HG03097 (cell line): ENCODE measurements around the gene SLC46A2.

ENCODE experiments used
- ATAC-seq: cut with Tn5 transposase; IDR thresholded peaks from one replicate; pipeline ENCODE4 v1.9.1; 2021; ENCODE audit not compliant: unreplicated experiment, low FRiP score

Gene SLC46A2

DNA sequence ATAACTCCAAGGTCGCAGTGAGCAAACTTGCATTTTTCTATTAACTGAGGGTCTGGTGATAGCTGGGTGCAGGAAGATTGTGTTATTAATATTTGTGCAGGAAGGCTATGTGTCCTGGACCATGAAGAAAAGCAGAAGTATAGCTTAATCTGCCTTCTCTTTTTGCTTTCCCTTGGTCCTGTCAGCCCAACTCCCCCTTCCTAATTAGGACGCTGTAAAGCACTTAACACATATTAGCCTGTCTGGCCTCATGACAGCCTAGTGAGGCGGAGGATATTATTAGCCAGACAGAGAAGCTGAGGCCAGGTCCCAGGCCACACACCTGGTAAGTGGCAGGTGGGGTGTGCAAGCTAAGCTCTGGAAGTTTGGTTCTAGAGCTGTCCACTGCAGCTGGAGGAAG lies 29.5 kb downstream of the SLC46A2 start:
- no peak for ATAC-seq

DNA sequence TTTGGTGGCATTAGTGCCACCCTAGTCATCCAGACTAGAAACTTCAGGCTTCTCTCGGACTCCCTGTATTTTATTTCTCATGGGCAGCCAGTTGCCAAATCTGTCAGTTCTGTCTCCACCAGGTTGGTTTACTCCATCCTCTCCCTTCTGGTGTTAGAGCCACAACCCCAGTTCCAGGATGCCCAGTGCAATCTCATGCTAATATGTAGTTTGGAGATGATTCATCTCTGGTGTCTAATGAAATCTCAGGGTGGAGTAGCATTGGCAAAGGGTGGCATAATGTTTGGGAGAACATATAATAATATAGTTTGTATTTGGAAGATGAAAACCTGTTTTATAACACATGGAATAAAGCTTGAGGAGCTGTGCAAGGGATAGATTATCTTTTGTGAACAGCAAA lies 30.2 kb downstream of the SLC46A2 start:
- ATAC-seq: no peak

DNA sequence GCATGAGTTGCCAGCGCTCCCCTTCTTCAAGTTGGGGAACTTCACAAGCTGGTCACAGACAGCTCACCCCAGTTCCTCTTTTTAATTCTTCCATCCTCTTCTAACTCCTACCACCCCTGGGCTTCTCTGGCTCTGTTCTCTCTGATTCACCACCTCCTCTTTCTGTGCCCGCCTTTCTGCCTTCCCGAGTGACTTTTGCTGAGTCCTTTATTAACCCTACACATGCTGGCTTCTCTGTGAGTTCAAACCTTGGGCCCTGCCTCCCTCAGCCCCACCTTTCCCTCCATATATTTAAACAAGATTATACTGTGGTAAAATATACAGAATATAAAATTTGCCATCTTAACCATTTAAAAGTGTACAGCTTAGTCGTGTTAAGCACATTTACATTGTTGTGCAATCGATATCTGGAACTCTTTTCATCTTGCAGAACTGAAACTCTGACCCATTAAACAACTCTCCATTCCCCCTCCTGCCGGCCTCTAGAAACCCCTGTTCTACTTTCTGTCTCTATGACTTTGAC lies 32.0 kb downstream of the SLC46A2 start:
- ATAC-seq: no peak

DNA sequence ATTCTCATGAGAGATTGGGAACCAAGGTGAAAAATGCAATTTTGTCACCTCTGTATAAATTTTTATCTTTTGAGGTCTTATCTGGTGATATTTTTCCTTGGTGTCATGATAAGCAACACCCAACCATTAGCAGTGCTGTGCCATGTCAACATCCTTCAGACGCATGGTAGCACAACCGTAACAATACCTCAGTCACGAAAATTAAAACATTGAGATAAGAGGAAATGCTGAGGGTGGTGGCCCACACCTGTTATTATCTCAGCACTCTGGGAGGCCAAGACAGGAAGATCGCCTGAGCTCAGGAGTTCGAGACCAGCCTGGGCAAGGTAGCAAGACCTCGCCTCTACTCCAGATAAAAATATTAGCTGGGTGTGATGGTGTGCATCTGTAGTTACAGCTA lies 32.7 kb downstream of the SLC46A2 start:
- ATAC-seq: no peak

DNA sequence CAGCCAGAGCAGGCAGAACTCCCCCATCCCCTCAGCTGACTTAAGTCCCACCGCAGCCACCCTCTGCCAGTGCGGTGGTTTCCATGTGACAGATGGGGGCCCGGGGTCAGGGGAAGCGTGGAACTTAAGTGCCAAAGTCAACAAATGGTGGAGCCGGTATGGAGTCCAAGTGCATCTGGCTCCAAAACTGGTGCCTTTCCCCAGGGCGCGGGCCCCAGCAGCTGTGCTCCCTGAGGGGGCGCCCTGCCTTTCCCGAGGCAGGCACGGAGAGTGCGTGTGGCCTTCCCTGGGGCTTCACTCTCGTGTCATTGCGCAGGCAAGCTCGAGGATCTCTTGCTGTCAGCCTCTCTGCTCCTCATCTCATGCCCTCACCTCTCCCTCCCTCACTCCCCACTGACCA lies 33.8 kb downstream of the SLC46A2 start:
- ATAC-seq: no peak

DNA sequence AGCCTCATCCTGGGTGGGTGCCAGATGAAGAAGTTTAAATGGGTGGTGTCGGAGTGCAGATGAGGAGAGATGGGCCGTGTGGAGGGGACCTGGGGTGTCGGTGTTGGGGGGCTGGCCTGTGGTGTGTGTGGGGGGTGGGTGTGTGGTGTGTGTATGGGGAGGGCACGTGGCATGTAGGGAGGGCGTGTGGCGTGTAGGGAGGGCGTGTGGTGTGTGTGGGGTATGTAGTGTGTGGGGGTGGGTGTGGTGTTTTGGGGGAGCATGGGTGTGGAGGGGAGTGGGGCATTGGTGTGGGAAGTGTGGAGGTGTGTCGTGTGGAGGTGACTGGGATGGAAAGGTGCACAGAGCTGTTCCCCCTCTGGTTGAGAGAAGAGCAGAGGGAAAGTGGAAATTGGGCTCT lies 34.5 kb downstream of the SLC46A2 start:
- ATAC-seq: no peak

DNA sequence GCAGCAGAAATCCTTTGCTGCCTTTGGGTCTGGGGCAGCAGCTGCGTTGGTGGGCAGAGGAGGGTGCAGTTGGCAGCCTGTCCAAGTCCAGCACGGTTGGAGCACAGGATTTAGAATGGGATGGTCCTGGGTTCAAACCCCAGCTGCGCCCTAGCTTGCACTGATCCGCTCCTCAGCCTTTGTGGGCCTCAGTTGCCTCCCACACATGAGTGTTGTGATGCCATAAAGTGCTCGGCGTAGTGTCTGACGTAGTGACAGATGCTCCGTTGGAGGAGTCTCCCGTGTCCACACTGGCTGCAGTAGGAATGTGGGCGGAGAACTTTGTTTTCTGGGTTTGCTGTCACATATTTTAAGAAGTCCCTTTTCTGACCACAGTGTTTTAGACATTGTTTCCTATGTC lies 36.0 kb downstream of the SLC46A2 start:
- ATAC-seq: no peak

DNA sequence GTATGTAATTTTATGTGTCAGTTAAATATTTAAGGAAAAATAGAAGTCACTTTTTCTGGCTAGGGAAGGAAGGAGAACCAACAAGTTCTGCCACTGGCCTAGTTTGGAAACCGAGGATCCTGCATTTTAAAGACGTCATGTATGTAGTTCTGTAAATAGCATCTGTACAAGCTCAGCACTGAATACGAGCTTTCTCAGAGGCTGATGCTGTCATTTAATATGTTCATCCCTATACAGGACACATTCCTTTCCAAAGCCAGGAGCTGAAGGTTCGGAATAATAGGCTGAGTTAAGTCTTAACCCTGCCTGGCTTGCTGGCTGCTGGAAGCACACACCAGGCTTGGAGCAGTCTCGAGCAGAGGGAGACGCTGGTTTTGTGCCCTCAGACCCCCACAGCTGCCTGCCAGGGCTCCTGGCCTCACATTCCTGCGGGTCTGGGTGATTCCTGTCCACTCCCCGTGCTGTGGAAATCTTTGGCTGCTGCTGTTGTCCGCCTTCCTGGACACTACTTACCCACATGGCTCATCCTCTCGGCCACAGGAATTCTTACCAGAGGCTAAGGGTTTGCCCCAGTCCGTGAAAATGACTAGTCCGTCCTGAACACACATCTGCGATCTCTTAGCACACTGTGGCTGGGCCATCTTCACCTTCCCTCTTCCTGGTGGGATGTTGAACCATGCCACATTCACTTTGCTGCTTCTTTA lies 36.6 kb downstream of the SLC46A2 start:
- no peak for ATAC-seq

DNA sequence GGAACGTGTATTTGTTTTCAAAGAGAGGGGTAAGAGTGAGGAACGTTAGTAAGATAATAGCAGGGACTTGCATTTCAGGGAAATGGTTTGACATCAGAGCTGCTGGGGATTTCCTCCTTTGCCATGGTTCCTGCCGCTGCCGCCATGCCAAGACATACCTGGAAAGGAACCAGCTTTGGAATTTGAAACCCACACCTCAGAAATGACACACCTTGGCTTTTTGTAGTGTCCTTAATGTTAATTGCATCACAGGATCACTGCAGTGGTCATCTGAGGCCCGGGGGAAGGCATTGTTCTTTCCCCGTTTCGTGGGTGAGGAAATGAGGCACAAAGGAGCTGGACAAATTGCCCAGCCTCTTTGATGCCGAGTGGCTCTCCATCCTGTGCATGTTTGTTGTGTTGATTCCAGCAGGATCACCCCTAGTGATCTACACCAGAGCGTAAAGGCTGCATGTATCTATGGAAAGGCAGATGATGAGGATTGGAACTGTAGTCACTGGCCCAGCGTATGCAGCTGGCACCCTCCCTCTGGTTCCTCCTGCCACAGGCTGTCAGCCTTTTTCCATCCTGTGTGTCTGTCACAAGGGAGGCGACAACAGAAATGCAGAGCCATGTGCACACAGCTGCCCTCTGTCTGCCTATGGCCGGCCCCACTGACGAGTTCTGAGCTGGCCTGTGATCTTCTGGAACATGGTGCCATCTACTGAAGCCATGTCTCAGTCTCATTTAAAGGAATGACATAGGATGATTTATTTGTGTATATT lies 37.8 kb downstream of the SLC46A2 start:
- ATAC-seq: no peak

DNA sequence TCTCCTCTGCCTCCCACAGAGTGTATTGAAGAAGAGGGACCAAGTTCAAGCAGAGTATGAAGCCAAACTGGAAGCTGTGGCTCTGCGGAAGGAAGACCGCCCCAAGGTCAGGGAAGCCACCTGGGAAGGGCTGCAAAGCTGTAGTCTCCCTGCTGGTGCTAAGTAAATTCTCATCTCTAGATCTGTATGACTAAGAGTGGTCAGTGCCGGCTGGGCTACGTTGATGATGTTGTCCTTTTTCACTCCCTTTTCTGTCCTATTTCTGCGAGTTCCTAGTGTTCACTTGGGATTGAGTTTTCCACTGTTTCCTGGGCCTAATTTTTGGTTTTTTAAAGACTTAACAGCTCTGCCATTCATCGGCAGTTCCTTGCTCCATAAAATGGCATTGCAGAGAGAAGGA lies 39.8 kb downstream of the SLC46A2 start:
- no peak for ATAC-seq

DNA sequence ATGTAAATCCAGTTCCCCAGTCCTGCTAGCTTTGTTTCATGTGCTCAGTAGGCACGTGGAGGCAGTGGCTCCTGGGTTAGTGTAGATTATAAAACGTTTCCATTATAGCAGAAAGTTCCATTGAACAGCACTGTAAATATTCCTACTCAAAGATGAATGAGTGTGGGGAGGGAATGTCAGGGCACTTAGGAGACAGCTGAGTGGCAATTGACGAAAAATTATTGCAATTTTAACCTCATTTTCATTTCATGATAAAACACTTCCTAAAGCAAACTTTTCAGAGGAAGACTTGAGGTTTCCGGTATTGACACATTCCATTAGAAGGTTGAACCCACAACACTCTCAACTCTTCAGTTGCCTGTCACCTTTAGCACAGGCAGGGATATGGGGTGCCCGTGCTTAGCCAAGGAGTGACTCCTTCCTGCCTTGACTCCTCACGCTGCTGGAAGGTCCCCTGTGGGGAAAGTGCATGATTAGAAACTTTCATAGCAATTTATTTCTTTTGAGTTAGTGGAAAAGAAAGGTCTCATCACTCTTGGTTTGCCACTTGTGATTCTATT lies 41.2 kb downstream of the SLC46A2 start:
- no peak for ATAC-seq

DNA sequence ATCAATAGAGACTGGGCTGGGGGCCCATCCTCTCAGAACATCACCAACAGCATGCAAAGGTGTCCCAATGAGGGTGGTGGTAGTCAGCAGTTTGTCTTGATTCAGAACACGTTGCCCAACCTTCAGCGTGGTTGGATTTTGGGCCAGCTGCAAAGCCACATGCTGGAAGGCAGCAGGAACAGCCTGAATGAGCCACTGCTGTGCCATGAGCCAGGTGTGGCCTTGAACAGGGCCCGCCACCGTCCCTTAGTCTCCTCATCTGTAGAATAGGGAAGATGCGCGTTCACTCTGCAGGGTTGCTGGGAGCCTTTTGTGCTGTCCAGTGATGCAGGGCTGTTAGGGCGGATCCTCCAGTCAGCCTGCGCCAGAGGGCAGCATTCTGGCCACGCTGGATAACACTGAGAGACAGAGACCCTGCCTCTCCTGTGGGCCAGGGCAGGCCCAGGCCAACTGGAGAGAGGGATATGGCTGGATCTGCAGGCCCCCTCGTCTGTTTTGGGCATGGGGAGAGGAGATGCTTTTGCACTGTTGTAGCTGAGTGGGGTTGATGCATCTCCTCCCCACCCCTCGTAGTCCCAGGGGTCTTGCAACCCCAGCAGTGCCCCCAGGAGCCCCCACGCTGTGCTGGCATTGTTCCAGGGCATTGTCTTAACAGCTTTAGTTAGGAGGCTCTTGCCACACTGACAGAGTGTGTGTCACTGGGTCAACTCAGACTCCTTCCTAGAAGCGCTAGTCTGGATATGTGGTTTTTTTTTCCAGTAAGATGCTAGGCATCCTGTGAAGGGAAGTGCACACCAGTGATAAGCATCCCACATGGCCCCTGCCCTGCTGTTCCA lies 42.1 kb downstream of the SLC46A2 start:
- no peak for ATAC-seq

DNA sequence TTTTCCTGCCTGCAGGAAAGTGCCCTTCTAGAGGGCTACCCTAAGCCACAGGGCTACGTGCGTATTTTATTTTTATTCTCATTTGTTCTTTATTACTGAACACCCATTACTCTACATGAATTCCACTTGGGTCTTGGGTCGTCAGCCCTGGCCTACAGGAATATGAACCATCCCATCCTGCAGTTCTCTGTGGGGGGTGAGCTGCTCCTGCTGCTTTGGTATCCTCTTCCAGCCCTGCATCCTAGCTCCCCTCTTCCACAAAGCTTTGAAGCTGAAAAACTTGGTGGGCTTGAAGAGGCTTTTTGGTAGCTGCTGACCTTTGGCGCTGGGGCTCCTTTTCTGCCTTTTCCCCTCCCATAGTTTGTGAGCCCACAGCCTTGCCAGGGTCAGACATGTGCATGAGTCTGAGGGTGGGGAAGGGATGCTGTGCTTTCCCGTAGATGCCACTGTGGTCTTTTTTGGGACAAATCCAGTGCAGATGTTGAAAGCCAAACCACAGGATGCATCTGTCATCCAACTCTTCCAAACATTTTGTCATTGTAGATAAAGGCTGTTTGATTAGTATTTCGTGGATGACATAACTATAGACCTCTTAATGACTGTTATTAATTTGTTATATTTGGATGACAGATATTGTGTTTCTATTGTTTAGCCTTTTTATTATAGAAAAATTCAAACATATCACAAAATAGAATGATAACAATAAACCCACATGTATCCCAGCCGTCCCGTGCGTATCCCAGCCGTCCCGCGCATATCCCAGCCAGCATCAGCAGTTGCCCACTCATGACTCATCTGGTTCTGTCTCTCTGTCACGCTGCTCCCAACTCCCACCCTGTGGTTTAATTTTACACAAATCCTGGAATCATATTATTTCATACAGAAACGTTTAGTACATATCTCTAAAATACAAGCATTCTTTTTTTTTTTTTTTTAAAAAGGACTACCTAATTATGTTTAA lies 43.9 kb downstream of the SLC46A2 start:
- no peak for ATAC-seq

DNA sequence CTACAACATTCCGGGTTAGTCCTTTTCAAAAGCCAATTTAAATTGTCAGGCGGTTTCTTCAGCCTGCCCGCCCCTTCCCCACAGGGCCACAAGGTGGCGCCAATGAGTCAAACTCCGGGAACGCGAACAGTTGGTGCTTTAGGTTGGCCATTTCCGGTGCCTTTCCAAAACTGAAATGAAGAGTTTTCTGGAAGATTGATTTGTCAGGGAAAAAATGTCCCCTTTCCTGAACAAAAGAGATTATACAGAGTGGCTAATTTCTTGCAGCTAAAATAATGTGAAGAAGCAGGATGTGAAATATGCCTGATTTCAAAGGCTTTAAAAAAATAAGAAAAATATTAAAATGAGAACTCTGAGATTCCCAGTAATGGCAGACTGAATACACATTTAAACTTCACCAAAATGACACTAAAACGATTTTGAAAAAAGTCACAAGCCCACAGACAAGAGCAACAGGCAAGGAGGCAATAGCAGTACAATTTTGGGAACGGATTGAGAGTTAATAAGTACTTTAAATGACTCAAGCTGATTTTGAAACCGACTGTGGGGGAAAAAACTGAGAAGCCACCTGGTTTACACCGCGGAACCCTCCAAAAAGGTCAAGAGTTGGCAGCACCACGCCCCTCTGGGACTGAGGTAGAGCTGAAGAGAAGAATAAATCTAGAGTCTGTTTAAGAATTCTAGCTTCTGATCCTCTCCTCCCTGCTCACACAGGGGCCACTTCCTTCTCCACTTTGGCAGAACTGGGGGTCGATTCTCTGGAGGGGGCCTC lies 45.7 kb downstream of the SLC46A2 start:
- ATAC-seq: peak; percentile 65

DNA sequence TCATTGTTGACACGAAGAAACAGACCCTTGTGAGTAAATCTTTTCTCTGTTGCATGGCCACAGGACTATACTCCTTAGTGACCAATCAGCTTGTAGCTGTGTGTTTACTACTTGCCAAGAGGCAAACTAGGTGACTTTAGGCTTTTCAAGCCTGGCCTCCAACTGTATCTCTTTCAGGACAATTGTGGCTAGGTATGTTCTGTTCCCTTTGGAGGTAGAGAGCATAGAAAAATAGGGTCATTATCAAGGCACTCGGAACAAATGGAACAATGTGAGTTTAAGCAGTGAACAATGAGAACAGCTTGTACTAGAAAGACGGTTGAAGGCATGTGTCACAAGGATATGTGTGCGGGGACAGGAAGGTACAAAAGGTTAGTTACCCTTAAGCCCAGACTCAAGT lies 48.1 kb downstream of the SLC46A2 start:
- ATAC-seq: no peak

DNA sequence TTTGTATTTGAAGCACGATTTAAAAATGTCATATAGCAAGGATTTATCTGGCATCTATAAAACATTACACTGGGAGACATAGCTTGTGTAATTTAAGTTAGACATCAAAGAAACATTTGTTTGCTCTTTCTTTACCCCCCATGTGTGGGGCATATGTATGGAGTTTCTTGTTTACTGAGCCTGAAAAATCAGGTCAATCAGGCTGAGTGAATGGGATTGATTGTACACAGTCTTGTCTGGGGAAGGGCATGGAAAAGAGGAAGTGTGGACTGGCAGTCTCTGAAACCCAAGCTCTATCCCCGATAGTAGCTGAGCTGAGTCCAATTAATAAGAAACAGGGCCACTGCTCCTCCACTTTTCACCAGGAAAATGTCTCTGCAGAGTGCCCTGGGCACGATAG lies 49.4 kb downstream of the SLC46A2 start:
- ATAC-seq: no peak

DNA sequence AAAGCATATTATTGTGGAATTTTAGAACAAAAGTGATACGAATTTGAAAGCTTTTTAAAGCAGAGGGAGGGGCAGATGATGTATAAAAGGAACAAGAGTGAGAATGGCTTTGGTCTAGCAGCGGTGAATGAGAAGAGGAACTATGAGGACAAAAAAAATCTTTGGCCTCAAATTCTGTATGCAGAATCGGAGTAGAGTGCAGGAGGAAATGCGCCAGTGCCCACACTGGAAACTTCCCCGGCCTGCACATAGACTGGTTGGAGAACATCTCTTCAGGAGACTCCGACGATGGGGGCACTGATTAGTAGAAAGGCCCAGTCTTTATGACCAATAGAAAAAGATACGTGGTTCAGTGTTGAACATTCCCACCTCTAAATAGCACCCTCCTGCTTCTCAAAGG lies 51.3 kb downstream of the SLC46A2 start:
- ATAC-seq: no peak

DNA sequence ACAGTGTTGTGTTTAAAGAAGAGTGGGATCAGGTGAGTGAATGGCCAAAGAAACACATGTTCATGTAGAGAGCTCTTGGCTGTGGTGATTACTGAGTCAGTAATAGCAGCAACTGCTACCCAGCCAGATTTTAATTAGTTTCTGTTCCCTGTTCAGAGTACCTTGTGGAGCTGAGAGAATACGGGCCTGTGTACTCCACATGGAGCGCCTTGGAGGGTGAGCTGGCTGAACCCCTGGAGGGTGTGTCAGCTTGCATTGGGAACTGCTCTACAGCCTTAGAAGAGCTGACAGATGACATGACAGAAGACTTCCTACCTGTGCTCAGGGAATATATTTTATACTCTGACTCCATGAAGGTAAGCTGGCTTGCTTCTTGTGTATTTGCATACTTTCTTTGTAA lies 52.3 kb downstream of the SLC46A2 start:
- no peak for ATAC-seq

DNA sequence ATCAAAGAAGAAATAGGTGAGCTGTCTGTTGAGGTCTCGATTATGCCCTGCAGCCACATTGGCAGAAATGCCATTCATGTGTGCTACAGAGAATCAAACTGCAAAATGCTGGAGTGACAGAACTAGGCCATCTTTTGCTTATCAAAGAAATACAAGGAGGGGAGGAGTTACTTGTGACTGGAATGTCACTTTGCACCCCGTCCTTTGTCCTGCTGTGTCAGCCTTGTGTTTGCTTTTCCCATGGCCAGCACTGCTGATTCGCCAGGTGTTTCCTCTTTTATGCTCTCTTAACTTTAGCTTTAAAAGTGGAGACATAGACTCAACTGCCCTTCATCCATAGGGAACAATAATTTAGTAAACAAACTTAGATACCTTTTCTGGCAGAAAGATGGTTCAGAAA lies 54.3 kb downstream of the SLC46A2 start:
- ATAC-seq: no peak
